Measurements from ENCODE around the gene AGBL4. TPM values are rescaled to one million over a fixed set of nuclear protein-coding genes. Genes with fewer than 3 reads are reported as not detected.

Gene AGBL4
- total RNA-seq, 6 experiments from 2014 or later, result not detected

GRCh38 chr1:49199564-49199963 lies 824.2 kb downstream of the AGBL4 start:
- Mint-ChIP-seq H3K36me3 (ENCODE audit: low read depth) (no peaks in the 10 kb centered on the region; the same call in 1 of the 2 replicates), H3K9me3 (peaks cover 77% of the 10 kb centered on the region)

DNA sequence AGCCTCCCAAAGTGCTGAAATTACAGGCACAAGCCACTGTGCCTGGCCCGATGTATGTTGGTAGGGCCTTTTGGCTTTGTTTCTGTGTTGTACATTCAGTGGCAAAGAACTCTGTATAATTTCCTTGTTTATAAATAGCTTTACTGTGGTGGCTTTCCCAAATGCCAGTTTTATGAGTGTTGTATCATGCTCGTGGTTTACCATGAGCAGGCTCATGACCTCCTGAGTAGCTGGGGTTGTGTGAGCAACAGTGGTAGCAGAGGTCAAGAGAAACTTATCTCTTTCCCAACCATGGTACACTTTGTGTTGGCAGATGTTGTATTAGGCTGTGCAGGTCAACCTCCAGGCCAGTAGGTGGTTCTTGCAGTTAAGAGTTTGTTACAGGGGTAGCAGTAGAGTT lies 826.7 kb downstream of the AGBL4 start:
- H3K4me3 Mint-ChIP-seq, result no peak overlapping the region
- H3K9me3 Mint-ChIP-seq, result peaks cover 73% of the 10 kb centered on the region
- DNase-seq, result no peak
- no peak overlapping the region for H3K27ac Mint-ChIP-seq
- no peaks in the 10 kb centered on the region; the same call in 1 of the 2 replicates for H3K36me3 Mint-ChIP-seq (ENCODE audit: low read depth)
- TF ChIP-seq, protein P1, sequence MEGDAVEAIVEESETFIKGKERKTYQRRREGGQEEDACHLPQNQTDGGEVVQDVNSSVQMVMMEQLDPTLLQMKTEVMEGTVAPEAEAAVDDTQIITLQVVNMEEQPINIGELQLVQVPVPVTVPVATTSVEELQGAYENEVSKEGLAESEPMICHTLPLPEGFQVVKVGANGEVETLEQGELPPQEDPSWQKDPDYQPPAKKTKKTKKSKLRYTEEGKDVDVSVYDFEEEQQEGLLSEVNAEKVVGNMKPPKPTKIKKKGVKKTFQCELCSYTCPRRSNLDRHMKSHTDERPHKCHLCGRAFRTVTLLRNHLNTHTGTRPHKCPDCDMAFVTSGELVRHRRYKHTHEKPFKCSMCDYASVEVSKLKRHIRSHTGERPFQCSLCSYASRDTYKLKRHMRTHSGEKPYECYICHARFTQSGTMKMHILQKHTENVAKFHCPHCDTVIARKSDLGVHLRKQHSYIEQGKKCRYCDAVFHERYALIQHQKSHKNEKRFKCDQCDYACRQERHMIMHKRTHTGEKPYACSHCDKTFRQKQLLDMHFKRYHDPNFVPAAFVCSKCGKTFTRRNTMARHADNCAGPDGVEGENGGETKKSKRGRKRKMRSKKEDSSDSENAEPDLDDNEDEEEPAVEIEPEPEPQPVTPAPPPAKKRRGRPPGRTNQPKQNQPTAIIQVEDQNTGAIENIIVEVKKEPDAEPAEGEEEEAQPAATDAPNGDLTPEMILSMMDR (IDR thresholded peaks at IDR 0.05), result no peak
- H3K27me3 Mint-ChIP-seq (ENCODE audit: insufficient read depth), result no peaks in the 10 kb centered on the region
- H3K4me1 Mint-ChIP-seq (ENCODE audit: low read depth), result no peaks in the 10 kb centered on the region

More at GRCh38 chr1:49199564-49199963, 824.2 kb downstream of the AGBL4 start:
- H3K4me3 Mint-ChIP-seq, result no peak overlapping the region
- TF ChIP-seq, protein P1 (IDR thresholded peaks at IDR 0.05), result no peak
- no peak for DNase-seq
- H3K27ac Mint-ChIP-seq, result no peak overlapping the region
- H3K4me1 Mint-ChIP-seq (ENCODE audit: low read depth), result no peaks in the 10 kb centered on the region
- no peaks in the 10 kb centered on the region for H3K27me3 Mint-ChIP-seq (ENCODE audit: insufficient read depth)

- no peaks in the 10 kb centered on the region for H3K4me1 Mint-ChIP-seq (ENCODE audit: low read depth)
- H3K4me3 Mint-ChIP-seq, result no peak overlapping the region
- DNase-seq, result no peak
- TF ChIP-seq, protein P1 (IDR thresholded peaks at IDR 0.05), result no peak
- no peaks in the 10 kb centered on the region for H3K27me3 Mint-ChIP-seq (ENCODE audit: insufficient read depth)
- no peak overlapping the region for H3K27ac Mint-ChIP-seq
- peaks cover 57% of the 10 kb centered on the region for H3K9me3 Mint-ChIP-seq
- H3K36me3 Mint-ChIP-seq (ENCODE audit: low read depth), result no peaks in the 10 kb centered on the region
Measured at GRCh38 chr1:49190138-49190537, 833.6 kb downstream of the AGBL4 start.

DNA sequence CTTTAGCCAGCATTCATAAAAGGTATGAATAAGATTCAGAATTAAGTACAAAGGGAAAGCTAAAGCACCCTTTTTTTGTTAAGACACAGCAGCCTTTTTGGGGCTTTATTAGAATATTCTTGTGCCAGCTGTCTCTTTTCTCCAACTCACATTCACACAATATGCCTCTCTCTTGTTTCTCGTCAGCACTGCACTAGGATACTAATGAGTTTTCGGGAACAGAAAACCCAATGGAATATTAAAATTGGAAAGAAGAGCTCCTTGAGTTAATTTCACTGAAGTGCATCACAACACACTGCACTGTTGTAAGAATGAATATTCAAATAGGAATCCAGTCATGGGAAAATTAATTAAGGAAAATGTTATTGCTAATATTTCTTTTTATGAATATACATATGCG lies 836.7 kb downstream of the AGBL4 start:
- Mint-ChIP-seq H3K27me3 (ENCODE audit: insufficient read depth) (no peaks in the 10 kb centered on the region), H3K9me3 (peaks cover 56% of the 10 kb centered on the region), H3K4me3 (no peak overlapping the region), H3K27ac (no peak overlapping the region), H3K36me3 (ENCODE audit: low read depth) (no peaks in the 10 kb centered on the region), H3K4me1 (ENCODE audit: low read depth) (no peaks in the 10 kb centered on the region)
- TF ChIP-seq, protein P1 (IDR thresholded peaks at IDR 0.05), result no peak
- no peak for DNase-seq

DNA sequence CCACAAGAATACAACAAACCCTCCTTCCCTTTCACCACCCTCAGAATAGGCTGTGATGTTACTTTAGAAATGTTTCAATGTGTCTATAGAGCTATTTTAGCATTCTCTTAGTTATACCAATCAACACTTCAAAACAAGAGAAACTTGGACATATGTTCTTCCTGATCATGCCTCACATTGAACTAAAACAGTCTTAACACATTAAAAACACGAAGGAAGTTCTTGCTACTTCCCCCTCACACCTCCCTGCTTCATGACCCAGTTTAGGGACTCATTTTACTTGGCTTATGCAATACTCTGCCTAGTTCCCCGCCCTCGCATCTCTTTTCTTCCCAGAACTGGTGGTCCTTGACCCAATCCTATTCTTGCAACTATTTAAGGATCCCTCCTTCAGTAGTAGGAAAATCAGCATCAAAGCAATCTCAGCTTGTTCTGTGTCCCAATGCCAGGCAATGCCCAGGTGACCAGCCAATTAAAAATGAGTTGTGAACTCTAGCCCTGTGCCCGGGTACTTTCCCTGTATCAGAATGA lies 838.2 kb downstream of the AGBL4 start:
- H3K9me3 Mint-ChIP-seq, result peaks cover 45% of the 10 kb centered on the region
- H3K27ac Mint-ChIP-seq, result no peak overlapping the region
- H3K36me3 Mint-ChIP-seq (ENCODE audit: low read depth), result no peaks in the 10 kb centered on the region
- DNase-seq, result no peak
- no peaks in the 10 kb centered on the region for H3K4me1 Mint-ChIP-seq (ENCODE audit: low read depth)
- TF ChIP-seq, protein P1 (IDR thresholded peaks at IDR 0.05), result no peak
- H3K4me3 Mint-ChIP-seq, result no peak overlapping the region
- H3K27me3 Mint-ChIP-seq (ENCODE audit: insufficient read depth), result no peaks in the 10 kb centered on the region

GRCh38 chr1:49183489-49183888 lies 840.3 kb downstream of the AGBL4 start:
- Mint-ChIP-seq H3K27me3 (ENCODE audit: insufficient read depth) (no peaks in the 10 kb centered on the region), H3K9me3 (peaks cover 40% of the 10 kb centered on the region), H3K36me3 (ENCODE audit: low read depth) (no peaks in the 10 kb centered on the region), H3K27ac (no peak overlapping the region), H3K4me1 (ENCODE audit: low read depth) (no peaks in the 10 kb centered on the region), H3K4me3 (no peak overlapping the region)
- DNase-seq, result no peak
- TF ChIP-seq, protein P1 (IDR thresholded peaks at IDR 0.05), result no peak
